T47D (cell line): Measurements from ENCODE around the gene MTF1.
"Not testable (repeated sequence)": the region's sequence is repeated elsewhere in the genome, so short reads cannot be mapped to it uniquely, and the experiment has no call there.

Experiments
- DNase-seq, 2 experiments: peaks; one replicate each; pipeline versions ENCODE4 v3.0.0 to v3.0.0-alpha.2; 2011 to 2012; ENCODE audit warnings: low read depth in 1 of 2, low spot score in 1 of 2
- JUND ChIP-seq: IDR thresholded peaks from 2 replicates; pipeline ENCODE4 v1.6.1; 2012; ENCODE audit warnings: low read depth
- in situ Hi-C: cut with HindIII; loops from 2 replicates; pipeline ENCODE4 v1.10.0; 2016; ENCODE audit warnings: low sequenced_read_pairs, low pct_unique_long_range_greater_than_20kb

MTF1 gene

DNA sequence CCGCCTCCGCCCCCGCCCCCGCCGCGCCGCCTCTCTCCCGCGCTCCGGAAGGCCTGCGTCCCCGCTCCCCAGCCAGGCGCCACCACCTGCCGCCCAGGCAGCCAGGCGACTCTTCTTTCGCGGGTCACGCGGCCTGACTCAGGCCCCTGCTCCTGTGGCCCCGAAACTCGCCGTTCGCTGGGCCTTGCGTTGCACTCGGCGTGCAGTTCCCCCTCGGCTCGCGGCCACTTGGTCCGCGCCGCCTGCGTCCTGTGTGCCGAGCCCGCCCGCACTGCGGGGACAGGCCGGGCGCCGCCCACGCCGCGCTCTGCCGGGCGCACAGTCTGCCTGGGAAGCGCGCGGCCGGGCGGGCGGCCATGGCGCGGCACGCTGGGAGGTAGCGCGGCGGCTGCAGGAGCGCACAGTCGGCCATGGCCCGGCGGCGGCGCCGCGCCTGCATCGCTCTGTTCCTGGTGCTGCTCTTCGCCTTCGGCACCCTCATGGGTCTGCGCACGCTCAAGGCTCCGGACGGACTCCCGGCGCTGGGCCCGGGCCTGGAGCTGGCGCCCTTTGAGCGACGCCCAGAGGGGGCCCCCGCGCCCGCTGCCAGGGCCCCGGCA lies 65.5 kb downstream of the MTF1 start, which contains the start of gene MANEAL:
Gene MANEAL, plus strand, starts transcription at position 75 of the 599 bp plus-strand sequence. Its CDS starts 336 bp downstream, at position 411.
- no peak for TF ChIP-seq JUND
- DNase-seq: peak; percentile 67 to 74
- in situ Hi-C loops: no loop called here

DNA sequence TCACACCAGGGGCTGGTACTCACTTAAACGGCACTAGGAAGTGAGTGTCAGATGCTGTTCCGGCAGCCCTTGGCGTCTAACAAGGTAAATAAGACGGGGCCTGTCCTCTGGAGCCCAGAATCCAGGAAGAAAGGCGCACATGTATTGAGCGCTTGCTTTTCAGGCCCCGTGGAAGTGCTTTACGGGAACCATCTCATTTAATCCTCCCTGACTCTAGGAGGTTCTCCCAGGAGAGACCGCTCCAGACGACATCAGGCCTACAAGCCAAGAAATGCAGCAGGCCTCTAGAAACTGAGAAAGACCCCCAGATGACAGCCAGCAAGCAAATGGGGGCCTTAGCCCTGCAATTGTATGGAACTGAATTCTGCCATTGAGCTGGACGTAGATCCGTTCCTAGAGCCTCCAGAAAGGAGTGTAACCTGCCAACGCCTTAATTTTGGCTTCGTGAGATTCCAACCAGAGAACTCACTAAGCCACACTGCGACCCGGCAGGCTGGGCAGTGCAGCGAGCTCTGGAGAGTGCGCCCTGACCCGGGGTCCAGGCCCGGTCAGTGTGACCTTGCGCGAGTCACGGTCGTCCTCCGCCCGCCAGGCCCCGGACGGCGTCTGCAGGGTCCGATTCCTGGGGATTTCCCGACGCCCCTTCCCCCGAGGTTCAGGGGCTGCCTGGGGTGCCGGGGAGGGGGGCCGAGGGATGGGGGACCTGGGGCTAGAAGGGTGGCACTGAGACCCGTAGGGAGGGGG lies 66.3 kb downstream of the MTF1 start:
- in situ Hi-C loops: no loop called here
- TF ChIP-seq JUND: no peak
- peak in 1 of 2 experiments; percentile 26 for DNase-seq

GRCh38 chr1:37782491-37782890 lies 76.9 kb downstream of the MTF1 start:
- no peak for DNase-seq
- TF ChIP-seq JUND: no peak
- in situ Hi-C loops: no loop called here

GRCh38 chr1:37778654-37779053 lies 80.7 kb downstream of the MTF1 start:
- no peak for DNase-seq
- in situ Hi-C loops: no loop called here
- no peak for TF ChIP-seq JUND

GRCh38 chr1:37776946-37777516 lies 82.4 kb downstream of the MTF1 start:
- TF ChIP-seq JUND: no peak

GRCh38 chr1:37771440-37771839 lies 88.0 kb downstream of the MTF1 start:
- in situ Hi-C loops, DNase-seq: not testable (repeated sequence)

More at GRCh38 chr1:37776946-37777516, 82.4 kb downstream of the MTF1 start:
- in situ Hi-C loops: no loop called here
- no peak for DNase-seq

- in situ Hi-C loops: no loop called here
- DNase-seq: no peak
- TF ChIP-seq JUND: no peak
These were observed 91.9 kb downstream of the MTF1 start for GRCh38 chr1:37767488-37767887.

GRCh38 chr1:37765916-37766664 lies 93.3 kb downstream of the MTF1 start:
- DNase-seq: no peak
- in situ Hi-C loops: no loop called here
- no peak for TF ChIP-seq JUND

GRCh38 chr1:37764888-37765441 lies 94.4 kb downstream of the MTF1 start, which contains the start of gene EPHA10:
TSS of gene EPHA10 (minus strand) at chr1:37765120. CDS start at chr1:37765066, 54 bp downstream.
- in situ Hi-C loops: no loop called here
- TF ChIP-seq JUND: no peak
- DNase-seq: no peak

DNA sequence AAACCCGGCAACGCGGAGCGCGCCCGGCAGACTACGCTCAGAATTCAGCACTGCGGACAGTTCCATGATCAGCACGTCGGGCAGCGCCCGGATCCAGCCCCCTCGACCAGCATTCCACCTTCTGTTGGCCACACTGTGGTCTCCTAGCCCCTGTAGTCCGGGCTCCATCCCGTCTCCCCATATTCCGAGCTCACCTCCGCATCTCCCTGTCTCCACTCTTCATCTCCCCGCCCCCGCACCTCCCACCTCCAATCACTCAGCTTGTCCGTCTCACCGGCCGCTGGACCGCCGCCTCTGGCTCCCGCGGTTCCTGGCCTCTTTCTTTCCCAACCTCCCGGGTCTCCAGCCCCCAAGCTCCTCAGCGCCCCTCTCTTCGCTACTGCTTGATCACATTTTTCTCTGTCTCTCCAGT lies 95.0 kb downstream of the MTF1 start:
- DNase-seq: peak; percentile 36 to 65
- in situ Hi-C loops: no loop called here
- TF ChIP-seq JUND: no peak

DNA sequence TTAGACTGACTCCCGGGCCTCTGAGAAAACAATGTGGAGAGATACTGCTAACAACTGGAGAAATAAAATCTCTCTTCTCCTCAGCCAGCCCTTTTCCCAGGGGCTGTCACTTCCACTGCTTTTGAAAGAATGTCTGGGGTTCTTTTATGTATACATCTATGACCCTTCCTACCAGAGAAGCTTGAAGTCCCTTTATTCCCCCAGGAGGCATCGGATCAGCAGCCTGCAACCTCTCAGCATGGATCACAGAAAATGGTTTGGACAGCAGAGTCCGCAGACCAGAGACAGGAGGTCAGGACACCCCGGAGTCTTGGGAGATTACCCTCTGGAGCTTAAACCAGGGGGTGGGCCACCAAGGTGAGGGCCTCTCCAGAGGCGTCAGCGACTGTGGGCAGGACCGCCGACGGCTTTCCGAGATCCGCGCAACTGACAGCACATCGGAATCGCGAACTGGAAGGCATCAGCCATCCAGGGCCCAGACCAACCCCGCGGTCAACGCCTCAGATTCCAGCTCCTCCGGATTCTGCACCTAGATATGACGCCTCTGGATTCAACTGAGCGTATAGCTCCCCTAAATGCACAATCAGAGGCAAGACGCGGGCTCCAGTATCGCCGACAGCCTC lies 95.5 kb downstream of the MTF1 start:
- in situ Hi-C loops: no loop called here
- DNase-seq: no peak
- no peak for TF ChIP-seq JUND

- in situ Hi-C loops: no loop called here
- TF ChIP-seq JUND: no peak
- DNase-seq: no peak
These were observed 96.9 kb downstream of the MTF1 start for GRCh38 chr1:37762516-37762915.
